ENCODE measurements around the gene COQ8A. TPM values are rescaled to one million over a fixed set of nuclear protein-coding genes. Genes with fewer than 3 reads are reported as not detected.
A peak's percentile ranks its signal among the peaks of the same experiment; 100 is the strongest.

The COQ8A gene
- total RNA-seq, 2 experiments from 2014 or later, result 55.0 to 56.0 TPM

DNA sequence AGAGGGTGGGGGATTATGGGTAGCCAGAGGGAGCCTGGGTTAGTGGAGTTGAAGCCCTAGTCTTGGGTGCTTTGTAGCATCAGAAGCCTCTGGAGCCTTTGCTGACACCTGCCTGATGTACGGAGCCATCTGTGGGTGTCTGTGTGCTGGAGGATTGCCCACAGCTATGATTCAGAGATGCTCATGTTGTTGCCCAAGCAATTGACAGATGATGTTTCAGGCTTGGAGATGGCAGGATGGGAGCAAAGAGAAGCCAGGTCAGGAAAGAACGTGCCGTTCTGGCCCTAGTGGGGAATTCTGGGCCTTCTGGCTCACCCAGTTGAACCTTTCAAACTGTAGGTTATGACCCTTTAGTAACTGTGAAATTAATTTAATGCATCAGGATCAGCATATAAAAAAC is 27.6 kb downstream of the COQ8A start:
- Histone ChIP-seq H3K36me3 (ENCODE audit: insufficient read depth, low read length) (peaks cover 47% of the 10 kb centered on the region), H3K4me3 (ENCODE audit: low read length) (no peak overlapping the region), H3K9me3 (ENCODE audit: control insufficient read depth in 1 of 2, insufficient read depth in 1 of 2, low read length in 2 of 2) (peaks cover 3 to 8% of the 10 kb centered on the region in 2 experiments), H3K27me3 (ENCODE audit: control insufficient read depth in 1 of 2, insufficient read depth in 2 of 2, low read length in 2 of 2) (no peaks in the 10 kb centered on the region), H3K4me1 (ENCODE audit: insufficient read depth, low read length) (no peaks in the 10 kb centered on the region), H3K27ac (ENCODE audit: low read depth in 1 of 2, low read length in 2 of 2) (no peak overlapping the region)
- Mint-ChIP-seq H3K27me3 (no peaks in the 10 kb centered on the region), H3K27ac (no peak overlapping the region), H3K4me1 (ENCODE audit: low read depth) (no peaks in the 10 kb centered on the region), H3K4me3 (no peak overlapping the region), H3K9me3 (peaks cover 4% of the 10 kb centered on the region), H3K36me3 (ENCODE audit: low read depth) (peaks cover 86% of the 10 kb centered on the region)
- no peak for DNase-seq
- ChIA-PET CTCF (no interaction called here), POLR2A (no interaction called here)
- TF ChIP-seq, protein P1, sequence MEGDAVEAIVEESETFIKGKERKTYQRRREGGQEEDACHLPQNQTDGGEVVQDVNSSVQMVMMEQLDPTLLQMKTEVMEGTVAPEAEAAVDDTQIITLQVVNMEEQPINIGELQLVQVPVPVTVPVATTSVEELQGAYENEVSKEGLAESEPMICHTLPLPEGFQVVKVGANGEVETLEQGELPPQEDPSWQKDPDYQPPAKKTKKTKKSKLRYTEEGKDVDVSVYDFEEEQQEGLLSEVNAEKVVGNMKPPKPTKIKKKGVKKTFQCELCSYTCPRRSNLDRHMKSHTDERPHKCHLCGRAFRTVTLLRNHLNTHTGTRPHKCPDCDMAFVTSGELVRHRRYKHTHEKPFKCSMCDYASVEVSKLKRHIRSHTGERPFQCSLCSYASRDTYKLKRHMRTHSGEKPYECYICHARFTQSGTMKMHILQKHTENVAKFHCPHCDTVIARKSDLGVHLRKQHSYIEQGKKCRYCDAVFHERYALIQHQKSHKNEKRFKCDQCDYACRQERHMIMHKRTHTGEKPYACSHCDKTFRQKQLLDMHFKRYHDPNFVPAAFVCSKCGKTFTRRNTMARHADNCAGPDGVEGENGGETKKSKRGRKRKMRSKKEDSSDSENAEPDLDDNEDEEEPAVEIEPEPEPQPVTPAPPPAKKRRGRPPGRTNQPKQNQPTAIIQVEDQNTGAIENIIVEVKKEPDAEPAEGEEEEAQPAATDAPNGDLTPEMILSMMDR (IDR thresholded peaks at IDR 0.05), result no peak
- no peak for ATAC-seq (ENCODE audit: poor library complexity)
- intact Hi-C loops (cut with DNase I, micrococcal nuclease), result no loop called here

DNA sequence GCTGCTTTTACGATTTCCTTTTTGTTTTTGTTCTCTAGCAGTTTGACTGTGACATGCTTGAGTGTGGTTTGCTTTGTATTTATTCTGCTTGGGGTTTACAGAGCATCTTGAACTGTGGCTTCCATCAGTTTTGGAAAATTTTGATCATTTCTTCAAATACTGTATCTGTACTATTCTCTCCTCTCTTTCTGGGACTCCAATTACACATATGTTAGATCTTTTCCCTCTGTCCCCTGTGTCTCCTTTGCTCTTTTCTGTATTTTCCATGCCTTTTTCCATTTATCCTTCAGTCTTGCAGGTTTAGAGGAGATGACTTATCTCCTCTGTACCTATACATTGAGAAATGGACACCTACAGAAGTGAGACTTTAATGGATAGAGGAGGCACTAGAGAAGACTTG is 31.7 kb downstream of the COQ8A start:
- no peak overlapping the region for H3K27ac ChIP-seq (ENCODE audit: low read depth in 1 of 2, low read length in 2 of 2)
- H3K4me3 ChIP-seq (ENCODE audit: low read length), result no peak overlapping the region
- ChIA-PET POLR2A (no interaction called here), CTCF (no interaction called here)
- ATAC-seq (ENCODE audit: poor library complexity) (no peak), DNase-seq (no peak)
- Mint-ChIP-seq H3K27me3 (no peaks in the 10 kb centered on the region), H3K27ac (no peak overlapping the region), H3K9me3 (peaks cover 4% of the 10 kb centered on the region), H3K4me3 (no peak overlapping the region), H3K4me1 (ENCODE audit: low read depth) (no peaks in the 10 kb centered on the region), H3K36me3 (ENCODE audit: low read depth) (peaks cover 63% of the 10 kb centered on the region)
- H3K36me3 ChIP-seq (ENCODE audit: insufficient read depth, low read length), result peaks cover 37% of the 10 kb centered on the region
- intact Hi-C loops (cut with DNase I, micrococcal nuclease), result no loop called here
- H3K27me3 ChIP-seq (ENCODE audit: control insufficient read depth in 1 of 2, insufficient read depth in 2 of 2, low read length in 2 of 2), result no peaks in the 10 kb centered on the region
- TF ChIP-seq, protein P1 (IDR thresholded peaks at IDR 0.05), result no peak
- H3K4me1 ChIP-seq (ENCODE audit: insufficient read depth, low read length), result no peaks in the 10 kb centered on the region
- peaks cover 3 to 6% of the 10 kb centered on the region in 2 experiments for H3K9me3 ChIP-seq (ENCODE audit: control insufficient read depth in 1 of 2, insufficient read depth in 1 of 2, low read length in 2 of 2)

DNA sequence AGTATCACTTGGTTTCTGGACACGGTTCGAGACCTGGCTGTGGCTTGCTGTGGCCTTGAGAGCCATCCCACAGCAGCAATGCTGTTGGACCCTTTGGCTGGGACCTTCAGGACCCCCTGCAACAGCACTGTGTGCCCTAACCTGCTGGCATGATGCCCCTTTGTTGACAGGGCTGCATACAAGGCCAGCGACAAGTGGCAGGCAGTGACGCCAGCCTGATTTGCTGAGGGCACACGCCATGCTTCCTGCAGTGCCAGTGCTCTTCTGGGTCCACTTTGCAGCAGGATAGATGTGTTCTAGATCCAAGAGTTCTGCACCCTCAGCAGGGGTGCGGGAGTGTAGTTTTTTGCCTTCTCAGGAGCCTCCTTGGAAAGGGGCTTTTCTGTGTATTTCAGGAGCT is 32.8 kb downstream of the COQ8A start:
- ChIA-PET CTCF (no interaction called here), POLR2A (no interaction called here)
- Histone ChIP-seq H3K4me1 (ENCODE audit: insufficient read depth, low read length) (no peaks in the 10 kb centered on the region), H3K9me3 (ENCODE audit: control insufficient read depth in 1 of 2, insufficient read depth in 1 of 2, low read length in 2 of 2) (peaks cover 3 to 6% of the 10 kb centered on the region in 2 experiments), H3K4me3 (ENCODE audit: low read length) (no peak overlapping the region), H3K36me3 (ENCODE audit: insufficient read depth, low read length) (peaks cover 32% of the 10 kb centered on the region), H3K27ac (ENCODE audit: low read depth in 1 of 2, low read length in 2 of 2) (no peak overlapping the region), H3K27me3 (ENCODE audit: control insufficient read depth in 1 of 2, insufficient read depth in 2 of 2, low read length in 2 of 2) (no peaks in the 10 kb centered on the region)
- DNase-seq (peak in 1 of 14 experiments; percentile 21), ATAC-seq (ENCODE audit: poor library complexity) (no peak)
- TF ChIP-seq, protein P1 (IDR thresholded peaks at IDR 0.05), result no peak
- Mint-ChIP-seq H3K27me3 (no peaks in the 10 kb centered on the region), H3K9me3 (peaks cover 4% of the 10 kb centered on the region), H3K27ac (no peak overlapping the region), H3K4me3 (no peak overlapping the region), H3K36me3 (ENCODE audit: low read depth) (peaks cover 51% of the 10 kb centered on the region), H3K4me1 (ENCODE audit: low read depth) (no peaks in the 10 kb centered on the region)
- intact Hi-C loops (cut with DNase I, micrococcal nuclease), result no loop called here

Measured in CD4-positive, alpha-beta T cell (primary cell).